Myocyte (in vitro differentiated cells): Measurements from ENCODE around the gene GAD1. TPM values are rescaled to one million over a fixed set of nuclear protein-coding genes. Genes with fewer than 3 reads are reported as not detected.

Source experiments
- DNase-seq: peaks from one replicate; pipeline ENCODE4 v3.0.0-alpha.2; 2012; ENCODE audit warnings: low read depth
- total RNA-seq: library from RNA; depleted of rRNA; stranded (reverse); fragments of >200 nt; gene quantifications from 2 replicates; pipeline ENCODE4 v1.2.3, GENCODE V29; 2014

The GAD1 gene
- total RNA-seq, 1 donor from 2014 or later = 0.35 TPM

DNA sequence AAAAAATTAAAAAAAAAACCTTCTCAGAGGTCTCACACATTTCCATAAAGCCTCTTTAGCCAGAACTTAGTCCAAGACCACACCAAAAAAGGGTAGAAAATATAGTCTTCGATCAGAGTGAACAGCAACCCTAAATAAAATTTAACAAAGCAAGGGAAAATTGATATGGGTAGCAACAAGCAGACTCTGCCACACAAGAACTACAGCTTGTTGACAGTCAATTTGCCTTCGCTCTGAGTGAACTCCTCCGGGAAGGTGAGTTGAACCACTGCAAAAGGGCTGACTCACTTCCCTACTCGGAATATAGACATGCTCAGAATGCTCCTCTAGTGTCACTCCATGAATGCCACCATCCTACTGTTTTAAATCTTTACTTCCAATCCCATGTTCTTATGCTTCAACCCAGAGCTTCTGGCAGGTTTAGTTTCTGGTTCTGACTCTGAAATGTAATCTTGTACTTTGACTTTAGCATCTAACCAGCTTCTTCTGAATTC lies 24.1 kb downstream of the GAD1 start:
- DNase-seq = no peak

DNA sequence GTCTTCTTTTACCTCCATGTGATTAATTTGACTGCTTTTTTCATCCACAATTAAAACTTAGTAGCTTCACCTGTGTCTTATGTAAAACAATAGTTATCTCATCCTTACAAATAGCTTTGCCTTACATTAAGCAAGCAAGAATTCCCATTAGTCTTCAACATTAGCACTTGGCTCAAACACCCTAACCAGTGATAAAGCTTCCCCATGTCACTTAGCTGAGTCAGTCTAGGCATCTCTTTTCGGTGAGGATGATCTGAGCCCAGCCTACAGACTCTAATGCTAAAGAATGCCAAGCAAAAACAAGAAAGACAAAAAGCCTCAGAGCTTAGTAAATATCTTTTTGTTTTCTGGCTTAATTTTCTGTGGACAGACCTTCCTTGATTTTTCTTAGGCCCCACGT lies 26.1 kb downstream of the GAD1 start:
- DNase-seq = peak; percentile 40

DNA sequence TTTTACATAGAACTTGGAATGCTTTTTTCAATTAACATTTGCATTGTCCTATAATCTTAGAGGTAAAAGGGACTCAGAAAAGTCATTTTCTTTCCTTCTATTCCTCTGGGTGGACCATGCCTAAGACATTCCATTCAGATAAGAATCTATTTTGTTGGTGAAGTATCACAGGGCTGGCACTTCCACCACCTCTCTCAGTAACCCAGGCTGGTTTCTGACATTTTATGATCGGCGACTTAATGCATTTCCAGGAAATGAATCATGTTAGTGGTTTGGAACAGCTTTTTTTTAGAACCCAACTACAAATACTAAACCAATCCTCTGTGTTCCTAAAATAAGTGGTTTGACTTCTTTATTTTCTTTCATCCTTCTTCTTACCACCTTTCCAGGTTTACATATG lies 27.0 kb downstream of the GAD1 start:
- DNase-seq = peak; percentile 63

DNA sequence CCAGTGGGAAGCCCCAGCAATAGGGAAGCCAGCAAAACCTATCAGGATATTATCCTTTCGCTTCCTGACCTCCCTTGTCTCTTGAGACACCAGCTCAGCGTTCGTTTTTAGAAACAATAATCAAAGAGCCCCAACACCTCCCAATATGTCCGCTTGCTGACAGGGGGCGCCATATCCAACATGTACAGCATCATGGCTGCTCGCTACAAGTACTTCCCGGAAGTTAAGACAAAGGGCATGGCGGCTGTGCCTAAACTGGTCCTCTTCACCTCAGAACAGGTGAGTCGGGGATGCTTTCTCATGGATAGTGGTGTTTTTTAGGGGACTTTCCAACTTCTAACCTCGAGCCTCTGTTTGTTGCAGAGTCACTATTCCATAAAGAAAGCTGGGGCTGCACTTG lies 28.7 kb downstream of the GAD1 start:
- DNase-seq = no peak

DNA sequence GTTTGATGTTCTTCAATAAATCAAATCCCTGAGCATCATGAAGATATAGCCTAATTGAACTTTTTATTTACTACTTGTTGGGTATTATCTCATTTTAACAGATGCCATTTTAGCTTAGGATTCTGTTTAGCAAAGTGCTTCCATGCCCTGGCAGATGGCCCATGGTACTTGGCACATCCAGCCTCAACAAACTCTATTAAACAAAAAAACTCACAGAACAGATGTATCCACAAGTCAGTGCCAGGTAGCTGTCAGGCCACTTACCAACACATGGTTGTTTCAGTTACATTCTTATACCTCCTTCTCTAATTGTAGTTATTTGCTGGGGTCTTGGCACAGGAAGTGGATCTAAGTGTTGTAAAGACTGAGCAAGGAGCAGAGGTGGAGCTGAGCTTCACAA lies 29.6 kb downstream of the GAD1 start:
- DNase-seq = no peak

DNA sequence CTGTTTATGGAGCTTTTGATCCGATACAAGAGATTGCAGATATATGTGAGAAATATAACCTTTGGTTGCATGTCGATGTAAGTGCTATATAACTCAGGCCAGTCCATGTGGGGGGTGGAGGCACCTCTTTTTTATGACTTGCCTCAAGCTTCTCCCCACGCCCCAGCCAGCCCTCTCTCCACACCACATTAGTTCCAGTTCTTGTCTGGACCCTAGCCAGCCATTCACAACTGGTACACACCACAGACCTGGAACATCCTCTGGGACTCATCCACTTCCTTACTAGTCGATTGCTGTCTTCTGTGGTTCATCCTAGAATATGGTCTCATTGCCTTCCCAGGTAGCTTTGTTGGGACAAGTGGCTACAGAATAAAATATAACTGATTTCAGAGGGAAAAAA lies 31.0 kb downstream of the GAD1 start:
- peak; percentile 34 for DNase-seq

DNA sequence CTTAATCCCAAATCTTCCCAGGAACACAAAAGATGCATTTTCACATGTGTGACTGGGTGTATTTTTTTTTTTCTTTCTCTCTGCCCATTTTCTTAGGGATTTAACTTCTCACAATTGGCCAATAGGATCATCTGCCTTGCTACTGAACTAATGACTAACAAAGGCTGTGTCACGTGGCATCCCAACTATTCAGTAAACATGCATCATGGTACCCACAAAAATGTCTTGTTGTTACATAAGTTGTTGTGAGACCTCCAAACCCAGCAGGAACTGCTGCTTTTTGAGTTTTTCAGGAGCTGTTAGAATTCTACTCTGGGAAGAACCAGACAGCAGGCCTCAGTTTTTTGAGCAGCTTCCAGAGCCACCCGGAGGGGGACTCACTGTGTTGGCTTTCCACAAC lies 31.9 kb downstream of the GAD1 start:
- DNase-seq = peak; percentile 66

DNA sequence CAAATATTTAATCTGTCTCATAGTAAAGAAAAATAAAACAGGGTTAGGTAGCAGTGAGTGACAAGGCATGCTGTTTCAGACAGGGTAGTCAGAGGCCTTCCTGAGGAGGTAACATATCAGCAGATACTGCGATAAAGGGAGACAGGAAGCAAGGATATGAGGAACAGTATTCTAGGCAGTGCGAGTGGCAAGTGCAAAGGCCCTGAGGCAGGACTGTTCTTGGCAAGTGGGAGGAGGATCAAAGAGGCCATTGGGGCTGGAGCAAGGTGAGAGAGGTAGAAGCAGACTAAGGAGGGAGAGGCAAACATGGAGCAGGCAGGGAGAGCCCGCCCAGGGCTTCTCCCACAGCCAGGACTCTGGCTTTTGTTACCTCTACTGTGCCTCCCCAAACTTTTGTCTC lies 33.6 kb downstream of the GAD1 start:
- DNase-seq = no peak

DNA sequence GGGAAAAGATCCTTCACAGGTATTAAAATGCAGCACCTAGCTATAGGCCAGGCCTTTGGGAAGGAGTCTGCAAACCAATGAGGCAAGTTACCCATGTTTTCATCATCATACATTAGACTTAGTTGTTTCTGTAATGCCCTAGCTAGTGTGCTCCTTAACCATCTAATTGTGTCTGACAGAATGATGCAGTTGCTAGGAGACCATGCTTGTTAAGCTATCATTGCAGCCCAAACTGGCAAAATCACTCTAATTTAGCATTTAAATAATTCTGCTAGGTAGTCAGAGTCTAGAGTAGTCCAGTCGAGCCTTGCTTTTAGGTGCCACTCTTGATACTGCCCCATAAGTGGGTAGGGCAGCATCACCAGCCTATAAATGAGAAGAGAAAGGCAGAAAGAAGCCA lies 34.9 kb downstream of the GAD1 start:
- DNase-seq = no peak

DNA sequence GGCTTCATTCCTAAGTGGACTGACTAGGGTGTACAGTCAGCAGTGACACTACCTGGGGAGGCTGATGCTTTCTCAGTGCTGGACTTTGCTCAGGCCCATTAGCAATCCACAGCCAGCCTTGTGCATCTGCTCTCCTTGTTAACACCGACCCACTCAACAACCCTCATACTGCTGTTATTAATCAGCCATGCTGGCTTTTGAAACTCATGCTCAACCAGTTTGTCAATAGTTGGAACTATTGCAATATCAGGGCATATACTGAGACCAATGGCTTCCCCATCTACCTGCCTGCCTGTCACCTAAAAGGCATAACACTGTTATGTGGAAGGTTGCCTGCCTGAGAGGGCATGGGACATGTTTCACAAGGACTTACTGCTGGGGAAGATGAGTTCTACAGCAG lies 39.4 kb downstream of the GAD1 start:
- no peak for DNase-seq

DNA sequence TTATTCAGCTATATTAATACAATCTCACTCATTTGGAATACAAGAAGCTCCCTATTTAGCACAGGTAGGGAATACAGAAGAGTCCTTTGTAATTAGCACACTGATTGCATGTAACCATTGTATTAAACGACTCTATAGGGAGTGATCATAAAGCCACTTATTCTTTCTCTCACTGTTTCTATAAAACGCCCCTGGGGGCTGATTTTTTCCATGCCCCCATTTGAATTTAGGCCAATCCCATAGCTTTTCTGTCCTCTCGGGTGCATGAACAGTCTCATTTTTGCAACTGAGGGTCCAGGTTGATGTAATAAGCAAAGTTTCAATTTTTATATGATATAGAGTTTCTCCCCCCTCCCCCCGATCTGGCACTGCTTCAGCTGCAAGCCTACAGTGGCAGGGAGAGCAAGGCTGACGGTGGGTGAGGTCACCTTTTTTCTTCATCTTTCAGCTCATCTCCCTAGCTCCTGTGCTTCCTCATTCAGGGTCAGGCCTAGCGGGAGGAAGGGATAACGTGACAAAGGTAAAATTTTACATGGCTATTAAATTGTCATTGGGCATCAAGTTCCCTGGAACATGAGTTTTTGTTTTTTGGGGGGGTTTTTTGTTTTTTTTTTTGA lies 45.7 kb downstream of the GAD1 start:
- no peak for DNase-seq

DNA sequence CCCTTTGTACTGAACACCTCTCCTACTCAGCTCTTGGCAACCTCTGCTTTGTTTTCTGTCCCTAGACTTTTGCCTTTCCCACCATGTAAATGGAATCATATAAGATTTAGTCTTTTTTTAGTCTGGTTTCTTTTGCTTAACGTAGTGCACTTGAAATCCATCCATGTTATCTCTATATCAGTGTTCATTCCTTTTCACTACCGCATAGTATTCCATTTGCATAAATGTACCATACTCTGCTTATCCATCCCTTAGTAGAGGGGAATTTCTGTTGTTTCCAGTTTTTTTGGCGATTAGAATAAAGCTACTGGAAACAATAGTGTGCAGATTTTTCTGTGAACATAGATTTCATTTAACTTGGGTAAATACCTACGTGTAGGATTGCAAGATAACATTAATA lies 46.4 kb downstream of the GAD1 start:
- no peak for DNase-seq

DNA sequence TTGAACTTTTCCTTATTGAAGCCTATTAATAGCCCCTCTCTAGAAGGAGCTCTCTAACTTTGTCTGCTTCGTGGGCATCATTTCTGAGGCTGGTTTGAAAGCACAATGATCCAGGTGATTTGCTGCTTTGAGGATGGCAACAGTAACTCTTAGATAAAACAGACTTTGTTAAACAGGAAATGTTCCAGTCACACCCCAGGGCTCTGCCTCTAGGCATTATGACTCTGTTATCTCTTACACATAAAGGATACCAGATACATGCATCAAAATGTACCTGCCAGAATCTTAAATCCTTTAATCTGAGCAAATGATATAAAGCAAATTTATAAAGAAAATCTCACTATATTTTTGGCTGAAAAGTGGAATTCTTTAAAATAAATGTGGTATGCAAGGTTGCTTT lies 52.3 kb downstream of the GAD1 start:
- DNase-seq = no peak

DNA sequence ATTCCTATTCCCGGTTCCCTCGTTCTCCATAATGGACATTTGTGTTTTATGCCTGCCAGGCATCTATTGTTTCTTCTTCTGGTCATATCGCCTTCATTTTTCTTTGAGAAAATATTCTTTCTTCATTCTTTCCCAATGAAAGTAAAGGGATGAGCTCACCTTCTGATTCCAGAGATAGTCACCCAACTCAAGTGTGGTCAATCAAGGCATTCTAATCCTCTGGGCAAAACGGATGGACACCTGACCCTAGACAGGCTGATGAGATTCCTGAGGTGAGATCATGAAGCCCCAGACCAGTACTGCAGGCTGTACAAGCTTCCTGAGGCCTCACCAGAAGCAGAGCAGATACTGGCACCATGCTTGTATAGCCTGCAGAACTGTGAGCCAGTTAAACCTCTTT lies 52.8 kb downstream of the GAD1 start:
- no peak for DNase-seq

DNA sequence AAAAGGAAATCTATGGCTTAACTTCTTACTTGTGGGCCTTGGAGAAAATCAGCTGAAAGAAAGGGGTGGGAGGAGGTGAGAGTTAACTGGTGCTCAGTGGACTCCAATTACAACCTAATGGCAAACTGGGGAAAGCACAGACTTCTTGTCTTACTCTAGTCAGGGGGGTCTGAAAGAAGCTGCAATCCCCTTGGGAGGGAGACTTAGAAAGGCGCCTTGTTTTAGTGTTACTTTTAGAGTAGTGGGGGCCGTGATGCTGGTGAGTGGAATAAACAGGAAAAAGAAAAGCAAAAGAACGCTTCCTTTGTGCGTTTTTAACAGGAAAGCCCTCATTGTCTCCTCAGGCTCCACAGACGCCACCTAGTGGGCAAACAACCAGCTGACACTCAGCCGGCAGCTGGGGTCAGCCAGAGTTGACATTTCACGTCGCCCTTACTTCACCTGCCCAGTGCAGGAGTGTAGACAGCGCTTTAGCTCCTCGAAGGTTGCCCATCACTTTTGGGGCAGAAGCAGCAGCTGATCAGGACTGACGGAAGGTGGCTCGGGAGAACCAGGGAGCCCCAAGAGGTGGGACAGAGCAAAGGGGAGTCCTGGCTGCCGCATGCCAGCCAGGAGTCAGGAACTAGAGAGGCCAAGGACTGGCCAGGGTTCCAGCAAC lies 56.5 kb downstream of the GAD1 start:
- DNase-seq = peak; percentile 76

DNA sequence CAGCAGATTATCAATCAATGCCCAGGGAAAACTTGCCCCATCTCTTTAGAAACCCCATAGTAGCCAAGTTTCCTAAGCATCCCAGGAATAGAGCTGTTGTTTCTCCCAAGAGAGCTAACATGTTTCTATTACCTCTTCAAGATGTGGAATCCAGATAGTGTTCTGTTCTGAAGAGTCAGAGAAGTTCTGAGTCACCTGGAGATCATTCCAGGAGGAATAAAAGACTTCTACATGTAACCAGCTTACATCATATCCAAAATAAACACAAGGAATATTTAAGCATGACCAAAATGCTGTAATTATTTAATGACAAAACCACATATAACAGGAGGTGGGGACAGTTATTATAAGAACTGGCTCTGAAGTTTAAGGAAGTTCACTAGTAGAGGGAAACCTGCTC lies 61.4 kb downstream of the GAD1 start:
- DNase-seq = no peak

DNA sequence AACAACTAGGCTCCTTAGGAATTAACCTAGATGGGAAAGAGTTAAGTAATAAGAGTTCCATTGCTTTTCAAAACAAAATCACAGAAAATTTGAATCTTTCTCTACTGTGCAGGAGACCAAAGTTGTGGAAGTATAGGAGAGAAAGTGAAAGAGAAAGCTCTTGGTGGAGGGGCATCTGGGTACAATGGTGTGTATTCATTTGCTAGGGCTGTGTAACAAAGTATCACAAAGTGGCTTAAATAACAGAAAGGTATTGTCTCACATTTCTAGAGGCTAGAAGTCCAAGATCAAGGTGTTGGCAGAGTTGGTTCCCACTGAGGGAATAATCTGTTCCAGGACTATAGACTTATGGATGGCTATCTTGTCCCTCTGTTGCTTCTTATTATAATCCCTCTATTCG lies 61.8 kb downstream of the GAD1 start:
- no peak for DNase-seq

DNA sequence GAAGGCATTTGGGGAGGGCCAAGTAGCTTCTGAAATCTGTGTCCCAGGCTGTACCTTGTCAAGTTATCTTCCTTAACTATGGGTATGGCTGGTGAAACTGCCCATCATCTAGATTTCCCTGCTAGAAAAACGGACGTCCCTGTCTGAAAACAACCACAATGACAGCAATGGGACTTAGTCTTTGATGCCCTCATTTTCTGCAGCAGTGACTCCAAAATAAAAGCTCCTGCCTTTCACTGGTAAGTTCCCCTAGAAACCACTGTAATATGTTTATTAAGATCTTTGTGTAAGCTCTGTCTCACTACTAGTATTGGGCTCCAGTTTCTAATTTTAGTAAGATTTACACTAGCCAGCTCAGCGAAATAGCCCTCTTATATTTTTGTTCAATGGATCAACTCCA lies 65.2 kb downstream of the GAD1 start:
- DNase-seq = no peak

DNA sequence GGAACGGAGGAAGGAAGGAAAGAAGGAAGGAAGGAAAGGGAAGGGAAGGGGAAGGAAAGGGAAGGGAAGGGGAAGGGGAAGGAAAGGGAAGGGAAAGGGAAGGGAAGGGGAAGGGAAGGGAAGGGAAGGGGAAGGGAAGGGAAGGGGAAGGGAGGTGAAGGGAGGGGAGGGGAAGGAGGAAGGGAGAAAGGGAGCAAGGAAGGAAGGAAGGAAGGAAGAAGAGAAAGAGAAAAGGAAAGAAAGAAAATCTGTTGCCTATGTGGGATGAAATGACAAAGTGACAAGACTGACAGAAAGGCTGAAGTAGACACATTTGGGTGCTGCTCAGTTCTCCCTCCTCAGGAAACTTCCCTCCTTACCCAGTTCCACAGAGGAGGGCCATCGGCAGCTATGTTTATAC lies 66.1 kb downstream of the GAD1 start:
- DNase-seq = no peak

DNA sequence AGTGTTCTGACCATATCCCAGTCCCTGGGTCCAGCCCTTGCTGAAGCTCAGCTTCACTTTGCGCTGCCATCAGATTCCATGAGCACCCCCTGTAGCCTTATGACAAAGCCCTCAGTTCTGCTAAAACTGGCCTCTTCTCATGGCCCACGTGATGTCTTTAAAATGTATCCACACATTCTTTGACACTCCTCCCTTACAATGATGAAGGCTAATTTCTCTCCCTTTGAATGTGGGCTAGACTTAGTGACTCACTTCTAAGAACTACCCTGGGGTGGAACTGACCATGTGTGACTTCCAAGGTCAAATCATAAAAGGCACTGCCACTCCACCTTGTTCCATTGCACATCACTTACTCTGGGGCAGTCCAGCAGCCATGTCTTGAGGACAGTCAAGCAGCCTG lies 67.0 kb downstream of the GAD1 start:
- no peak for DNase-seq

DNA sequence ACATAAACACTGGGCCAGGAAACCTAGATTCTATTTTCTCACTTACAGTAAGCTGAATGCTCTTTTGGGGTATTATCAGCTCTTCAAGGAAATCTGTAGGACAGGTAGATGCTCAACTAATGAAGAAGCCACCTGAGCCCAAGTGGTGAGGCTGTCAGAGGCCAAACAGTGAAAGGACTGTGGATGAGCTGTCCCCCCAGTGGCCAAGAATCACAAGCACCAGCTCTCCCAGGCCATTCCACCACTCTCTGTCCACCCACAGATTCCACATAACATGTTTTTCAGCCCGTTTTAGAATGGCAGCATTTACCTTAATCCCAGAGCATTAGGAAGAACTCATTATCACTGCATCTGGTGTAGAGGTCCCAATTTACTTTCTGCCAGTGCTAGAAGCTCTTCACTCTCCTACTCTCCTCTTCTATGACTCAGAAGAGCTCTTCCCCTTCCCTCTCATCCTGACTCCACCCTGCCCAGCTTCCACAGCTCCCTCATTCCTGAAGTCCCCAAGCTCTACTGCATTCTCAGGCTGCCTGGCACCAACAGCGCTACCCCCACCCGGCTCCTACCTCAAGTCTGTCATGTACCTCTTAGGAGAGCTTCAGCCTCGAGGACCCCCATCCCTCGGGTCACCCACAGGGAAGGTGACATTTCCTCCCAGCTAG lies 68.6 kb downstream of the GAD1 start:
- peak; percentile 30 for DNase-seq

DNA sequence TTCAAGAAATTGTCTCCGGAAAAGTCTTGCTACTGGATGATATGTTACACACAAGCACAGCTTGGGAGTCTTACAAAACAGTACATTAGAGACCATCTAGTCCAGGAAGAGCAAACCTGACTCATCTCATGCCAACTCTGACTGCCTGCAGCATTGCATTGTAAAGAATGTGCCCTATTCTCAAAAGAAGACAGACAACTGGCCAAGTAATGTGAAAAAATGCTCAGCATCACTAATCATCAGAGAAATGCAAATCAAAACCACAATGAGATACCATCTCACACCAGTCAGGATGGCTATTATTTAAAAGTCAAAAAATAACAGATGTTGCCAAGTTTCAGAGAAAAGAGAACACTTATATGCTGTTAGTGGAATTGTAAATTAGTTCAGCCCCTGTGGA lies 69.7 kb downstream of the GAD1 start:
- DNase-seq = peak; percentile 45

DNA sequence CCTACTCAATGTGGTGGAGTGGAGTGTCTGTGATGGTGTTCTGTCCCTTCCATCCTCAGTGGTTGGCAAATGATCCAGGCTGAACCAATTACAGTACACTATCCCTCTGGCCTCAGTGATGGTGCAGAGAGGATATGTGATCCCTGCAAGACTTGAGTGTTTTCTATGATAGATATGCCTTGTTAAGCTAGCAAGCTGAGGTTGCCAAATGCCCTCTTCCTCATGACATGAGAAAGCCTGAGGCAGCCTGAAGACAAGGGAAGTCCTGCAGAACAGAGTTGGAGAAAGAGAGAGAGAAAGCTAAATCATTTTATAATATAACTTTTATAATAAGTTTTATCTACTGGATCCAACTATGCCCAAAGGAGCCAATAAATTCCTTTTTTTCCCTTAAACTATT lies 70.8 kb downstream of the GAD1 start:
- no peak for DNase-seq
